Activated naive CD8-positive, alpha-beta T cell treated with anti-CD3 and anti-CD28 coated beads, Interleukin-2, amount 50 U/mL, for 24 hours (primary cell): ENCODE data around the gene CRYGC.

Source experiments
- ATAC-seq: fragments of 150-1000 bp; cut with Tn5 transposase; one replicate; pipeline ENCODE4 v1.10.0; 2021
- DNase-seq: peaks from one replicate; pipeline ENCODE4 v3.0.0; 2021
- H3K27ac Mint-ChIP-seq: one replicate; pipeline ENCODE4 v1.8.0; 2021; ENCODE audit warnings: mild to moderate bottlenecking, mixed read lengths
- H3K27me3 Mint-ChIP-seq: one replicate; pipeline ENCODE4 v1.8.0; 2021; ENCODE audit warnings: mixed read lengths
- H3K36me3 Mint-ChIP-seq: one replicate; pipeline ENCODE4 v1.8.0; 2021; ENCODE audit warnings: low read depth, mixed read lengths
- H3K4me1 Mint-ChIP-seq: one replicate; pipeline ENCODE4 v1.8.0; 2021; ENCODE audit warnings: mixed read lengths
- H3K4me3 Mint-ChIP-seq: one replicate; pipeline ENCODE4 v1.8.0; 2021; ENCODE audit warnings: mild to moderate bottlenecking, moderate library complexity, mixed read lengths
- H3K9me3 Mint-ChIP-seq: one replicate; pipeline ENCODE4 v1.8.0; 2021; ENCODE audit warnings: mixed read lengths

CRYGC gene

DNA sequence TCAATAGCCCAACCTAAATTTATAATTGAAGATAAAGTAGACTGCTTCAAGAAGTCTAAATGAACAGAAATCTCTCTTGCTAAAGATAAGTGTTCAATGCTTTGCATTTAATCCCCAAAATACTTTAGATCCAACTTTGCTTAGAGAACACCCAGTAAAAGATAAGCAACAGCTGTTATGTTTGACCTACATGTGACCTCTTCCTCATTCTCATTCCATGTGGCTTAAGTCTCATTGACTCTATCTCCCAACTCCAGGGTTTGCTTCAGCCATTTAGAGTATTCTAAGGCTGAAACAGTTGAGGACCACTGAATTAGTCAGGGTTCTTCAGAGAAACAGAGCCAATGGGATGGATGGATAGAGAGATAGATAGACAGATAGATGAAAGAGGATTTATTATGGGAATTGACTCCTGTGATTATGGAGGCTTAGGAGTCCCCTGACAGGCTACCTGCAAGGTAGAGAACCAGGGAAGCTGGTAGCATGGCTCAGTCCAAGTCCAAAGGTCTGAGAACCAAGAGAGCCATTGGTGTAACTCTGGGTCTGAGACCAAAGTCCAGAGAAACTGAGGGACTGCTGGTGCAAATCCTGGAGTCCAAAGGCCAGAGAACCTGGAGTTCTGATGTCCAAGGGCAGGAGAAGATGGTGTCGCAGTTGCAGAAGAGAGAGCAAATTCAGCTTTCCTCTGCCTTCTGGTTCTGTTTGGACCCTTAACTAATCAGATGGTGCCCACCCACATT is 37.4 kb downstream of the CRYGC start:
- no peak for ATAC-seq
- Mint-ChIP-seq H3K27me3 (no peaks in the 10 kb centered on the region), H3K27ac (no peak overlapping the region), H3K9me3 (no peaks in the 10 kb centered on the region), H3K4me1 (no peaks in the 10 kb centered on the region), H3K4me3 (no peak overlapping the region), H3K36me3 (no peaks in the 10 kb centered on the region)
- DNase-seq: no peak

DNA sequence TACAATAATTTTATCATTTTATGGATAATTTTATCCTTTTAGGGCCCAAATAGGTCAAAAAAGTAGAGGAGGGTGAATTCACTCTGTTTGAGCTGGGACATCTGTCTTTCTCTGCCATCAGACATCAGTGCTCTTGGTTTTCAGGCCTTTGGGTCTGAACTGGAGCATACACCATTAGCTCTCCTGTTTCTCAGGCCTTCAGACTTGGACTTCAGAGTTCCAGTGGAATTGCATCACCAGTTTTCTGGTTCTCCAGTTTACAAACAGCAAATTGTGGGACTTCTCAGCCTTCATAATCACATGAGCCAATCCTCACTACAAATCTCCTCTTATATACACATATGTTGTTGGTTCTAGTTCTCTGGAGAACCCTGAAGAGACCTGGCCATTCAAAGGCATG is 39.2 kb downstream of the CRYGC start:
- ATAC-seq (no peak), DNase-seq (no peak)
- Mint-ChIP-seq H3K4me3 (no peak overlapping the region), H3K4me1 (no peaks in the 10 kb centered on the region), H3K27me3 (no peaks in the 10 kb centered on the region), H3K27ac (no peak overlapping the region), H3K36me3 (no peaks in the 10 kb centered on the region), H3K9me3 (no peaks in the 10 kb centered on the region)

DNA sequence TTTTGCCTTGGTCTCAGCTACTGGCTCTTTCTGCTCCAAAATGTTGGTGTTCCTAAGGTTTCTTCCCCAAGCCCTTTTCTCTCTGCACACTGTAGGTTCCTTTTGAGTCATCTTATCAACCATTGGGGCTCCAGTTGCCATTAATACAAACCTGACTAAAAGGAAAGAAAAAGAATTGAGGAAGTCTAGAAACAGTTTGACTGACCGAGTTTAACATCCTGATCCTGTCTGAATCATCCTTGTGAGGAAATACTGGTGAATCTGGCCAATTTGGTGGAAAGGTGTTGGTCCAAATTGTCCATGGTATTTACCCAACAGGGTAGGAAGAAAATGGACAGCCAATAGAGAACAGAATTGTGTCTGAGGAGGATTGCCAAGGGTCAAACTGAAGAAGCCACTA is 43.6 kb downstream of the CRYGC start:
- Mint-ChIP-seq H3K36me3 (no peaks in the 10 kb centered on the region), H3K27me3 (peaks cover 3% of the 10 kb centered on the region), H3K4me3 (no peak overlapping the region), H3K27ac (no peak overlapping the region), H3K9me3 (no peaks in the 10 kb centered on the region), H3K4me1 (no peaks in the 10 kb centered on the region)
- DNase-seq (no peak), ATAC-seq (no peak)

DNA sequence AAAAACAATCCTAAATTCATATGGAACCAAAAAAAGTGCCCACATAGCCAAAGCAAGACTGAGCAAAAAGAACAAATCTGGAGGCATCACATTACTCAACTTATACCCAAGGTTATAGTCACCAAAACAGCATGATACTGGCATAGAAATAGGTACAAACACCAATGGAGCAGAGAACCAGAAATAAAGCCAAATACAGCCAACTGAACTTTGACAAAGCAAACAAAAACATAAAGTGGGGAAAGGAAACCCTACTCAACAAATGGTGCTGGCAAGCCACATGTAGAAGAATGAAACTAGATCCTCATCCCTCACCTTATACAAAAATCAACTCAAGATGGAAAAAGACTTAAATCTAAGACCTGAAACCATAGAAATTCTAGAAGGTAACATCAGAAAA is 45.8 kb downstream of the CRYGC start:
- H3K36me3 Mint-ChIP-seq: no peaks in the 10 kb centered on the region
- ATAC-seq (no peak), DNase-seq (no peak)
- no peak overlapping the region for H3K27ac Mint-ChIP-seq
- no peaks in the 10 kb centered on the region for H3K9me3 Mint-ChIP-seq
- H3K4me1 Mint-ChIP-seq: no peaks in the 10 kb centered on the region
- H3K4me3 Mint-ChIP-seq: no peak overlapping the region
- peaks cover 3% of the 10 kb centered on the region for H3K27me3 Mint-ChIP-seq
